ENCODE measurements around the gene SKI. TPM values are rescaled to one million over a fixed set of nuclear protein-coding genes. Genes with fewer than 3 reads are reported as not detected.

SKI gene
- total RNA-seq, 6 donors from 2014 or later = 57.3 to 108 (median 96.9) TPM

- Histone ChIP-seq H3K4me3 (no peak overlapping the region), H3K27me3 (peaks cover 0 to 7% (median 0%) of the 10 kb centered on the region in 4 donors), H3K9me3 (no peaks in the 10 kb centered on the region), H3K4me1 (peaks cover 39 to 56% (median 43%) of the 10 kb centered on the region in 4 donors), H3K36me3 (no peaks in the 10 kb centered on the region), H3K27ac (no peak overlapping the region)
- no peak for ATAC-seq (ENCODE audit: low FRiP score in 2 of 2)
- no peak for DNase-seq
- TF ChIP-seq CTCF (IDR thresholded peaks at IDR 0.05) (no peak), EP300 (IDR thresholded peaks at IDR 0.05) (no peak), POLR2A (IDR thresholded peaks at IDR 0.05) (no peak), POLR2AphosphoS5 (IDR thresholded peaks at IDR 0.05) (no peak)
- 82 to 85% methylated on average over 26 to 37 of the region's 41 CpGs for WGBS, 2 donors
These were observed 90.5 kb downstream of the SKI start for GRCh38 chr1:2318314-2319278.

GRCh38 chr1:2319291-2319690 is 91.2 kb downstream of the SKI start:
- no peak for DNase-seq
- Histone ChIP-seq H3K4me1 (peaks cover 32 to 49% (median 37%) of the 10 kb centered on the region in 4 donors), H3K27me3 (peaks cover 0 to 5% (median 0%) of the 10 kb centered on the region in 4 donors), H3K27ac (no peak overlapping the region), H3K4me3 (no peak overlapping the region), H3K9me3 (no peaks in the 10 kb centered on the region), H3K36me3 (no peaks in the 10 kb centered on the region)
- ATAC-seq (ENCODE audit: low FRiP score in 2 of 2) = no peak
- no peak for TF ChIP-seq EP300 (IDR thresholded peaks at IDR 0.05)
- no peak for TF ChIP-seq POLR2A (IDR thresholded peaks at IDR 0.05)
- TF ChIP-seq CTCF (IDR thresholded peaks at IDR 0.05) = no peak
- TF ChIP-seq POLR2AphosphoS5 (IDR thresholded peaks at IDR 0.05) = no peak
- 90 to 96% methylated on average over 10 to 21 of the region's 21 CpGs for WGBS, 2 donors

- ATAC-seq (ENCODE audit: low FRiP score in 2 of 2) (peak in 1 of 2 donors; percentile 22), DNase-seq (no peak)
- no peak overlapping the region for H3K4me3 ChIP-seq
- H3K27ac ChIP-seq = no peak overlapping the region
- H3K4me1 ChIP-seq = peaks cover 28 to 42% (median 33%) of the 10 kb centered on the region in 4 donors
- WGBS, 2 donors = 87 to 97% methylated on average over 11 to 15 of the region's 15 CpGs
- no peaks in the 10 kb centered on the region for H3K36me3 ChIP-seq
- H3K9me3 ChIP-seq = no peaks in the 10 kb centered on the region
- H3K27me3 ChIP-seq = no peaks in the 10 kb centered on the region
- no peak for TF ChIP-seq POLR2A (IDR thresholded peaks at IDR 0.05)
- no peak for TF ChIP-seq POLR2AphosphoS5 (IDR thresholded peaks at IDR 0.05)
- TF ChIP-seq CTCF (IDR thresholded peaks at IDR 0.05) = no peak
- no peak for TF ChIP-seq EP300 (IDR thresholded peaks at IDR 0.05)
These were observed 91.9 kb downstream of the SKI start for GRCh38 chr1:2320006-2320405.

GRCh38 chr1:2320760-2321667 is 92.9 kb downstream of the SKI start:
- H3K4me1 ChIP-seq = peaks cover 19 to 31% (median 24%) of the 10 kb centered on the region in 4 donors
- no peak for DNase-seq

More at GRCh38 chr1:2320760-2321667, 92.9 kb downstream of the SKI start:
- TF ChIP-seq POLR2A (IDR thresholded peaks at IDR 0.05) (no peak), EP300 (IDR thresholded peaks at IDR 0.05) (no peak), CTCF (IDR thresholded peaks at IDR 0.05) (no peak), POLR2AphosphoS5 (IDR thresholded peaks at IDR 0.05) (no peak)
- 70 to 73% methylated on average over 8 to 27 of the region's 41 CpGs for WGBS, 2 donors
- Histone ChIP-seq H3K9me3 (no peaks in the 10 kb centered on the region), H3K4me3 (no peak overlapping the region), H3K27me3 (no peaks in the 10 kb centered on the region), H3K36me3 (no peaks in the 10 kb centered on the region), H3K27ac (peak overlapping the region in 3 of 4 donors; percentile 69 to 77 (median 69))
- no peak for ATAC-seq (ENCODE audit: low FRiP score in 2 of 2)

Measured in upper lobe of left lung (tissue), 6 donors.